Smooth muscle cell (in vitro differentiated cells): ENCODE measurements around the gene CSRP1. TPM values are rescaled to one million over a fixed set of nuclear protein-coding genes. Genes with fewer than 3 reads are reported as not detected.

Source experiments
- DNase-seq: peaks from one replicate; lab custom pipeline; 2025; ENCODE audit not compliant: unreplicated experiment; lab: John Stamatoyannopoulos, UW
- H2AFZ ChIP-seq: fragments of 200-600 bp; sonication (generic); 2 replicates; pipeline ENCODE4 v1.6.0; 2016; ENCODE audit warnings: antibody characterized with exemption, low read depth, mild to moderate bottlenecking
- H3F3A ChIP-seq: fragments of 200-600 bp; sonication (generic); 2 replicates; pipeline ENCODE4 v1.6.0; 2017; ENCODE audit warnings: antibody characterized with exemption, low read depth
- H3K27ac ChIP-seq: fragments of 200-600 bp; sonication (generic); 2 replicates; pipeline ENCODE4 v1.5.1; 2016; ENCODE audit warnings: low read depth, mild to moderate bottlenecking
- H3K27me3 ChIP-seq: fragments of 200-600 bp; sonication (generic); 2 replicates; pipeline ENCODE4 v1.6.1; 2016; ENCODE audit warnings: low read depth, mild to moderate bottlenecking
- H3K36me3 ChIP-seq: fragments of 200-600 bp; sonication (generic); 2 replicates; pipeline ENCODE4 v1.5.1; 2016; ENCODE audit warnings: low read depth
- H3K4me1 ChIP-seq: fragments of 200-600 bp; sonication (generic); 2 replicates; pipeline ENCODE4 v1.5.1; 2016; ENCODE audit warnings: low read depth
- H3K4me2 ChIP-seq: fragments of 200-600 bp; sonication (generic); 2 replicates; pipeline ENCODE4 v1.6.0; 2016; ENCODE audit warnings: mild to moderate bottlenecking
- H3K4me3 ChIP-seq: fragments of 200-600 bp; sonication (generic); 2 replicates; pipeline ENCODE4 v1.5.1; 2016; ENCODE audit warnings: mild to moderate bottlenecking
- H3K79me2 ChIP-seq: fragments of 200-600 bp; sonication (generic); 2 replicates; pipeline ENCODE4 v1.6.0; 2016; ENCODE audit warnings: low read depth, mild to moderate bottlenecking
- H3K9ac ChIP-seq: fragments of 200-600 bp; sonication (generic); 2 replicates; pipeline ENCODE4 v1.6.0; 2016; ENCODE audit warnings: low read depth
- H3K9me3 ChIP-seq: fragments of 200-600 bp; sonication (generic); replicated peaks from 2 replicates; pipeline ENCODE4 v1.5.1; 2016; ENCODE audit warnings: low read depth
- H4K20me1 ChIP-seq: fragments of 200-600 bp; sonication (generic); 2 replicates; pipeline ENCODE4 v1.6.0; 2016; ENCODE audit warnings: low read depth
- WGBS: methylation state at CpG from one replicate; pipeline ENCODE4 v1.1.7; 2016; ENCODE audit warnings: low lambda C conversion rate; 5-methylcytosine and 5-hydroxymethylcytosine counted together
- polyA plus RNA-seq: library from polyadenylated mRNA; unstranded; fragments of >200 nt; fragmentation: Nextera tagmentation; extraction: Ambion mirVana; gene quantifications from 2 replicates; pipeline ENCODE4 v1.2.1, GENCODE V29; 2016
- total RNA-seq: library from RNA; depleted of rRNA; stranded (reverse); fragments of >200 nt; gene quantifications from 2 replicates; pipeline ENCODE4 v1.2.3, GENCODE V29; 2014
- TF ChIP-seq, protein P1 (sequence below): fragments of 200-600 bp; sonication (generic); IDR thresholded peaks from 2 replicates; pipeline ENCODE4 v1.5.1; 2017; ENCODE audit warnings: borderline replicate concordance, mild to moderate bottlenecking, antibody characterized with exemption; ENCODE audit not compliant: insufficient read depth, poor library complexity, severe bottlenecking

The CSRP1 gene
- total and polyA plus RNA-seq, 2 experiments from 2014 or later: 202 to 345 TPM

GRCh38 chr1:201448990-201449389 is 57.9 kb downstream of the CSRP1 start:
- TF ChIP-seq, protein P1, sequence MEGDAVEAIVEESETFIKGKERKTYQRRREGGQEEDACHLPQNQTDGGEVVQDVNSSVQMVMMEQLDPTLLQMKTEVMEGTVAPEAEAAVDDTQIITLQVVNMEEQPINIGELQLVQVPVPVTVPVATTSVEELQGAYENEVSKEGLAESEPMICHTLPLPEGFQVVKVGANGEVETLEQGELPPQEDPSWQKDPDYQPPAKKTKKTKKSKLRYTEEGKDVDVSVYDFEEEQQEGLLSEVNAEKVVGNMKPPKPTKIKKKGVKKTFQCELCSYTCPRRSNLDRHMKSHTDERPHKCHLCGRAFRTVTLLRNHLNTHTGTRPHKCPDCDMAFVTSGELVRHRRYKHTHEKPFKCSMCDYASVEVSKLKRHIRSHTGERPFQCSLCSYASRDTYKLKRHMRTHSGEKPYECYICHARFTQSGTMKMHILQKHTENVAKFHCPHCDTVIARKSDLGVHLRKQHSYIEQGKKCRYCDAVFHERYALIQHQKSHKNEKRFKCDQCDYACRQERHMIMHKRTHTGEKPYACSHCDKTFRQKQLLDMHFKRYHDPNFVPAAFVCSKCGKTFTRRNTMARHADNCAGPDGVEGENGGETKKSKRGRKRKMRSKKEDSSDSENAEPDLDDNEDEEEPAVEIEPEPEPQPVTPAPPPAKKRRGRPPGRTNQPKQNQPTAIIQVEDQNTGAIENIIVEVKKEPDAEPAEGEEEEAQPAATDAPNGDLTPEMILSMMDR: no peak
- DNase-seq: no peak
- 81% methylated on average over 5 of the region's 5 CpGs for WGBS
- peak overlapping the region; percentile 60 for H3K4me2 ChIP-seq
- no peak overlapping the region for H3K27ac ChIP-seq
- no peaks in the 10 kb centered on the region for H3K79me2 ChIP-seq
- no peak overlapping the region for H2AFZ ChIP-seq
- H3K4me3 ChIP-seq: no peak overlapping the region
- H4K20me1 ChIP-seq: no peaks in the 10 kb centered on the region
- H3K36me3 ChIP-seq: no peaks in the 10 kb centered on the region
- no peaks in the 10 kb centered on the region for H3F3A ChIP-seq
- no peaks in the 10 kb centered on the region for H3K27me3 ChIP-seq
- no peak overlapping the region for H3K9ac ChIP-seq
- peaks cover 29% of the 10 kb centered on the region for H3K4me1 ChIP-seq
- H3K9me3 ChIP-seq: no peaks in the 10 kb centered on the region

GRCh38 chr1:201447903-201448871 is 58.7 kb downstream of the CSRP1 start:
- H3K27ac ChIP-seq: no peak overlapping the region
- peaks cover 29% of the 10 kb centered on the region for H3K4me1 ChIP-seq
- TF ChIP-seq, protein P1: peak; percentile 91
- no peak overlapping the region for H2AFZ ChIP-seq
- no peak overlapping the region for H3K4me3 ChIP-seq
- no peaks in the 10 kb centered on the region for H4K20me1 ChIP-seq
- H3K4me2 ChIP-seq: peak overlapping the region; percentile 60
- no peaks in the 10 kb centered on the region for H3K79me2 ChIP-seq
- no peaks in the 10 kb centered on the region for H3K9me3 ChIP-seq
- H3K9ac ChIP-seq: no peak overlapping the region
- no peaks in the 10 kb centered on the region for H3K36me3 ChIP-seq
- H3K27me3 ChIP-seq: no peaks in the 10 kb centered on the region
- peak; percentile 25 for DNase-seq
- no peaks in the 10 kb centered on the region for H3F3A ChIP-seq
- WGBS: 27% methylated on average over 20 of the region's 20 CpGs

DNA sequence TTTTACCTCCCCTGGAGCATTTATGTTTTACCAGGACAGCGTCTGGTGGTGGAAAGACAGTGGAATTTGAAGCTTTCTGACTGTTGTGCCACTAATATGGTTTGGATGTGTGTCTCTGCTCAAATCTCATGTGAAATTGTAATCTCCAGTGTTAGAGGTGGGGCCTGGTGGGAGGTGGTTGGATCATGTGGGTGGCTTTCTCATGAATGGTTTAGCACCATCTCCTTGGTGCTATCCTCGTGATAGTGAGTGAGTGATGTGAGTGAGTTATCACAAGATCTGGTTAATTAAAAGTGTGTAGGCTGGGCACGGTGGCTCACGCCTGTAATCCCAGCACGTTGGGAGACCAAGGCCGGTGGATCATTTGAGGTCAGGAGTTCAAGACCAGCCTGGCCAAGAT is 61.6 kb downstream of the CSRP1 start:
- 58% methylated on average over 6 of the region's 6 CpGs for WGBS
- Histone ChIP-seq H3K4me1 (peaks cover 19% of the 10 kb centered on the region), H3F3A (no peaks in the 10 kb centered on the region)

More for the DNA sequence above, 61.6 kb downstream of the CSRP1 start:
- H3K9me3 ChIP-seq: no peaks in the 10 kb centered on the region
- peak overlapping the region; percentile 71 for H3K27ac ChIP-seq
- peak overlapping the region; percentile 16 for H3K9ac ChIP-seq
- no peak for DNase-seq
- H3K79me2 ChIP-seq: no peaks in the 10 kb centered on the region
- H3K4me3 ChIP-seq: no peak overlapping the region
- H3K27me3 ChIP-seq: no peaks in the 10 kb centered on the region
- TF ChIP-seq, protein P1: no peak
- no peaks in the 10 kb centered on the region for H3K36me3 ChIP-seq
- H3K4me2 ChIP-seq: peak overlapping the region; percentile 11
- H2AFZ ChIP-seq: no peak overlapping the region
- no peaks in the 10 kb centered on the region for H4K20me1 ChIP-seq
